ENCODE measurements around the gene TOMM40.
"Not testable (repeated sequence)": the region's sequence is repeated elsewhere in the genome, so short reads cannot be mapped to it uniquely, and the experiment has no call there.

TOMM40 gene

GRCh38 chr19:44903216-44903601 lies 12.2 kb downstream of the TOMM40 start:
- peaks cover 3% of the 10 kb centered on the region for H3K36me3 Mint-ChIP-seq
- H3K4me3 Mint-ChIP-seq = no peak overlapping the region
- H3K27me3 Mint-ChIP-seq = peaks cover 8% of the 10 kb centered on the region
- H3K9me3 Mint-ChIP-seq (ENCODE audit: low read depth) = no peaks in the 10 kb centered on the region
- H3K27ac Mint-ChIP-seq = no peak overlapping the region
- peaks cover 10% of the 10 kb centered on the region for H3K4me1 Mint-ChIP-seq (ENCODE audit: low read depth)

- H3K27me3 Mint-ChIP-seq = peaks cover 8% of the 10 kb centered on the region
- no peaks in the 10 kb centered on the region for H3K9me3 Mint-ChIP-seq (ENCODE audit: low read depth)
- H3K36me3 Mint-ChIP-seq = peaks cover 3% of the 10 kb centered on the region
- H3K4me3 Mint-ChIP-seq = peak overlapping the region; percentile 10
- H3K4me1 Mint-ChIP-seq (ENCODE audit: low read depth) = peaks cover 10% of the 10 kb centered on the region
- H3K27ac Mint-ChIP-seq = no peak overlapping the region
Measured at GRCh38 chr19:44903602-44904425, 12.8 kb downstream of the TOMM40 start.

GRCh38 chr19:44904426-44904994 lies 13.5 kb downstream of the TOMM40 start:
- peaks cover 8% of the 10 kb centered on the region for H3K27me3 Mint-ChIP-seq
- H3K27ac Mint-ChIP-seq = no peak overlapping the region
- no peaks in the 10 kb centered on the region for H3K9me3 Mint-ChIP-seq (ENCODE audit: low read depth)
- H3K4me1 Mint-ChIP-seq (ENCODE audit: low read depth) = peaks cover 10% of the 10 kb centered on the region
- no peak overlapping the region for H3K4me3 Mint-ChIP-seq
- H3K36me3 Mint-ChIP-seq = peaks cover 3% of the 10 kb centered on the region

- peaks cover 3% of the 10 kb centered on the region for H3K36me3 Mint-ChIP-seq
- peaks cover 10% of the 10 kb centered on the region for H3K4me1 Mint-ChIP-seq (ENCODE audit: low read depth)
- no peak within 1 kb of the TSS for H3K27ac Mint-ChIP-seq
- H3K4me3 Mint-ChIP-seq = no peak within 1 kb of the TSS
- no peaks in the 10 kb centered on the region for H3K9me3 Mint-ChIP-seq (ENCODE audit: low read depth)
- peaks cover 8% of the 10 kb centered on the region for H3K27me3 Mint-ChIP-seq
Measured at GRCh38 chr19:44905437-44906160, 14.5 kb downstream of the TOMM40 start, which contains the start of gene APOE. Gene APOE (plus strand): TSS chr19:44905796. CDS start chr19:44906625, 829 bp downstream.

GRCh38 chr19:44907613-44908012 lies 16.6 kb downstream of the TOMM40 start:
- no peaks in the 10 kb centered on the region for H3K9me3 Mint-ChIP-seq (ENCODE audit: low read depth)
- H3K36me3 Mint-ChIP-seq = peaks cover 2% of the 10 kb centered on the region
- H3K4me3 Mint-ChIP-seq = no peak overlapping the region
- peaks cover 9% of the 10 kb centered on the region for H3K4me1 Mint-ChIP-seq (ENCODE audit: low read depth)
- H3K27ac Mint-ChIP-seq = no peak overlapping the region
- peaks cover 11% of the 10 kb centered on the region for H3K27me3 Mint-ChIP-seq

- peaks cover 8% of the 10 kb centered on the region for H3K4me1 Mint-ChIP-seq (ENCODE audit: low read depth)
- no peak overlapping the region for H3K27ac Mint-ChIP-seq
- H3K36me3 Mint-ChIP-seq = no peaks in the 10 kb centered on the region
- peaks cover 13% of the 10 kb centered on the region for H3K27me3 Mint-ChIP-seq
- peak overlapping the region; percentile 27 for H3K4me3 Mint-ChIP-seq
- no peaks in the 10 kb centered on the region for H3K9me3 Mint-ChIP-seq (ENCODE audit: low read depth)
Measured at GRCh38 chr19:44908074-44908835, 17.2 kb downstream of the TOMM40 start.

GRCh38 chr19:44908836-44909261 lies 17.8 kb downstream of the TOMM40 start:
- H3K9me3 Mint-ChIP-seq (ENCODE audit: low read depth) = no peaks in the 10 kb centered on the region

GRCh38 chr19:44909775-44910174 lies 18.7 kb downstream of the TOMM40 start:
- no peak overlapping the region for H3K4me3 Mint-ChIP-seq
- no peaks in the 10 kb centered on the region for H3K9me3 Mint-ChIP-seq (ENCODE audit: low read depth)
- H3K27ac Mint-ChIP-seq = no peak overlapping the region
- H3K4me1 Mint-ChIP-seq (ENCODE audit: low read depth) = peaks cover 11% of the 10 kb centered on the region
- peaks cover 19% of the 10 kb centered on the region for H3K27me3 Mint-ChIP-seq
- no peaks in the 10 kb centered on the region for H3K36me3 Mint-ChIP-seq

More at GRCh38 chr19:44908836-44909261, 17.8 kb downstream of the TOMM40 start:
- Mint-ChIP-seq H3K36me3 (no peaks in the 10 kb centered on the region), H3K27ac (no peak overlapping the region), H3K4me3 (no peak overlapping the region), H3K4me1 (ENCODE audit: low read depth) (peaks cover 6% of the 10 kb centered on the region), H3K27me3 (peaks cover 15% of the 10 kb centered on the region)

GRCh38 chr19:44911896-44912295 lies 20.8 kb downstream of the TOMM40 start:
- H3K36me3 Mint-ChIP-seq; H3K9me3 Mint-ChIP-seq (ENCODE audit: low read depth); H3K4me1 Mint-ChIP-seq (ENCODE audit: low read depth); H3K4me3 Mint-ChIP-seq; H3K27ac Mint-ChIP-seq: not testable (repeated sequence)
- H3K27me3 Mint-ChIP-seq = peaks cover 15% of the 10 kb centered on the region

GRCh38 chr19:44912854-44913253 lies 21.8 kb downstream of the TOMM40 start:
- peaks cover 7% of the 10 kb centered on the region for H3K4me1 Mint-ChIP-seq (ENCODE audit: low read depth)
- H3K27me3 Mint-ChIP-seq = peaks cover 15% of the 10 kb centered on the region
- H3K27ac Mint-ChIP-seq = no peak overlapping the region
- no peak overlapping the region for H3K4me3 Mint-ChIP-seq
- H3K36me3 Mint-ChIP-seq = no peaks in the 10 kb centered on the region
- no peaks in the 10 kb centered on the region for H3K9me3 Mint-ChIP-seq (ENCODE audit: low read depth)

- H3K4me1 Mint-ChIP-seq (ENCODE audit: low read depth); H3K9me3 Mint-ChIP-seq (ENCODE audit: low read depth); H3K27ac Mint-ChIP-seq; H3K36me3 Mint-ChIP-seq: not testable (repeated sequence)
- H3K27me3 Mint-ChIP-seq = peaks cover 13% of the 10 kb centered on the region
- H3K4me3 Mint-ChIP-seq = peak overlapping the region; percentile 92
Measured at GRCh38 chr19:44913512-44914432, 22.7 kb downstream of the TOMM40 start.

- not testable (repeated sequence) for H3K4me1 Mint-ChIP-seq (ENCODE audit: low read depth); H3K36me3 Mint-ChIP-seq; H3K9me3 Mint-ChIP-seq (ENCODE audit: low read depth)
- H3K27ac Mint-ChIP-seq = peak within 1 kb of the TSS; percentile 50
- H3K4me3 Mint-ChIP-seq = peak within 1 kb of the TSS; percentile 92
- peaks cover 13% of the 10 kb centered on the region for H3K27me3 Mint-ChIP-seq
Measured at GRCh38 chr19:44914433-44915206, 23.6 kb downstream of the TOMM40 start, which contains the start of gene APOC1. Gene APOC1 (plus strand): TSS chr19:44914608. CDS start chr19:44914892, 284 bp downstream.

GRCh38 chr19:44924243-44924725 lies 33.2 kb downstream of the TOMM40 start:
- Mint-ChIP-seq H3K36me3 (no peaks in the 10 kb centered on the region), H3K27me3 (peaks cover 9% of the 10 kb centered on the region), H3K27ac (no peak overlapping the region), H3K4me3 (no peak overlapping the region), H3K9me3 (ENCODE audit: low read depth) (no peaks in the 10 kb centered on the region), H3K4me1 (ENCODE audit: low read depth) (peaks cover 8% of the 10 kb centered on the region)
